Dendritic cell treated with granulocyte-macrophage colony-stimulating factor and Interleukin-4, amounts not matched to agents 40 ng/mL and 50 ng/mL, for 4 days (primary cell): ENCODE measurements around the gene ACP5.
A peak's percentile ranks its signal among the peaks of the same experiment; 100 is the strongest.

Source experiments
- H3K27ac Mint-ChIP-seq: one replicate; pipeline ENCODE4 v1.8.0; 2022; ENCODE audit warnings: mild to moderate bottlenecking, mixed read lengths
- H3K27me3 Mint-ChIP-seq: one replicate; pipeline ENCODE4 v1.8.0; 2022; ENCODE audit warnings: mild to moderate bottlenecking, mixed read lengths
- H3K36me3 Mint-ChIP-seq: one replicate; pipeline ENCODE4 v1.8.0; 2022; ENCODE audit warnings: low read depth, mixed read lengths
- H3K4me1 Mint-ChIP-seq: one replicate; pipeline ENCODE4 v1.8.0; 2022; ENCODE audit warnings: low read depth, mixed read lengths
- H3K4me3 Mint-ChIP-seq: one replicate; pipeline ENCODE4 v1.8.0; 2022; ENCODE audit warnings: mild to moderate bottlenecking, moderate library complexity, mixed read lengths
- H3K9me3 Mint-ChIP-seq: one replicate; pipeline ENCODE4 v1.8.0; 2022; ENCODE audit warnings: mixed read lengths
- intact Hi-C: fragments of 100-400 bp; cut with micrococcal nuclease; formaldehyde crosslinking; loops from one replicate; pipeline ENCODE4 v1.15.0; 2022

Gene ACP5

DNA sequence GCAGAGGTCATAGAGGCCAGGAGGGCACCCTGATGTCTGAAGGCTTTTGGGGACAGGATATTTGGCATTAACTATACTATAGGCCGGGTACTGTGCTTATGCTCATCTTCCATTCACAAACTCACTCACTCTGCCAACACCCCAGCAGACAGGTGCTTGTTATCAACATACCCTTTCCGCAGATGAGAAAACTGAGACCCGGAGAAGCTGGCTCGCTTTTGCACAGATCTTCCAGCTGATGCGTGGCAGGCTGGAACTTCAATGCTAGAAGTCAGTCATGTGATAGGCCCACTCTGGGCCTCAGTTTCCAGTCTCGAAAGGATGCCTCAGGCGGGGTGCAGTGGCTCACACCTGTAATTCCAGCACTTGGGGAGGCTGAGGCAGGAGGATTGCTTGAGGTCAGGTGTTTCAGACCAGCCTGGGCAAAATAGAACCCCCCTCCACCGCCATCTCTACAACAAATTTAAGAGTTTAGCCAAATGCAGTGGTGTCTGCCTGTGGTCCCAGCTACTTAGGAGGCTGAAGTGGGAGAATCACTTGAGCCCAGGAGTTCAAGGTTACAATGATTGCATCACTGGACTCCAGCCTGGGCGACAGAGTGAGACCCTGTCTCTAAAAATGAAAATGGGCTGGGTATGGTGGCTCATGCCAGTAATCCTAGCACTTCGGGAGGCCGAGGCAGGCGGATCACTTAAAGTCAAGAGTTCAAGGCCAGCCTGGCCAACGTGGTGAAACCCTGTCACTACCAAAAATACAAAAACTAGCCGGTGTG lies 29.3 kb downstream of the ACP5 start:
- Mint-ChIP-seq H3K4me3 (no peak overlapping the region), H3K4me1 (no peaks in the 10 kb centered on the region), H3K27me3 (peaks cover 17% of the 10 kb centered on the region), H3K9me3 (no peaks in the 10 kb centered on the region), H3K36me3 (peaks cover 20% of the 10 kb centered on the region), H3K27ac (no peak overlapping the region)
- intact Hi-C loops, result no loop called here

DNA sequence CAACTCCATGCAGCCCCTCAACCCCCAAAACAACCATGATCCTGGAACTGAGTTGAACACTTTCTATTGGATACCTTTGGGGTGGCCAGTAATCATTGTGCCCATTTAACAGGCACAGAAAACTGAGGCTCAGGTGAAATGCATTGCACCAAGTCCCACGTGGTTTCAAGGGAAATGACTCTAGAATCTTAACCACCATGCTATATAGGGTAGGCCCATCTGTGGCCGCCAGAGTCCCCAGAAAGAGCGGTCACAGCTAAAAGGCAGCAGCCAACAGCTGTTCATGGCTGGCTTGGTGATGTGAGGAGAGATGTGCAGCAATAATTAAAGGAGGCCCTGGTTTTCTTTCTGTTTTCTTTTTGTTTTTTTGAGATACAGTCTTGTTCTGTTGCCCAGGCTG lies 36.2 kb downstream of the ACP5 start:
- H3K36me3 Mint-ChIP-seq, result no peaks in the 10 kb centered on the region
- no peaks in the 10 kb centered on the region for H3K4me1 Mint-ChIP-seq
- H3K4me3 Mint-ChIP-seq, result no peak overlapping the region
- peaks cover 52% of the 10 kb centered on the region for H3K27me3 Mint-ChIP-seq
- intact Hi-C loops, result no loop called here
- no peak overlapping the region for H3K27ac Mint-ChIP-seq
- no peaks in the 10 kb centered on the region for H3K9me3 Mint-ChIP-seq

DNA sequence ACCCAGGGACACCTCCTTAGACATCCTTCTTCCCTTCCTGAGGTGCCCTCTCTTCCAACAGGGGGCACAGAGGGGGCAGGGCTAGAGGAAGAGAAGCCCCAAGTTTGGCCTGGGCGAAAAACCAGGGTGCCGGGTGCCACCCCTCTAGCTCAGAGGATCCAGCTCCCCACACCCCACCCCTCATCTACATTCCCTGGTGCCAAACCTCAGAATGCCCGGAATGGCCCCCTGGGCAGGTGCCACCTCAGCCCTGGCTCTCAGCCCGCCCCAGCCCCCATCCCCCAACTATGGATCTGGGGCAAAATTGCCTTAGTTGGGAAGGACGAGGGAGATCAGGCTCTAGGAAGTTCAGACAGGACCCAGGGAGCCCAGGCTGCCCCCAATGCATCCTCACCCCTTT lies 36.8 kb downstream of the ACP5 start:
- H3K27ac Mint-ChIP-seq, result no peak overlapping the region
- no peaks in the 10 kb centered on the region for H3K9me3 Mint-ChIP-seq
- intact Hi-C loops, result no loop called here
- H3K4me1 Mint-ChIP-seq, result peaks cover 2% of the 10 kb centered on the region
- no peaks in the 10 kb centered on the region for H3K36me3 Mint-ChIP-seq
- H3K4me3 Mint-ChIP-seq, result no peak overlapping the region
- H3K27me3 Mint-ChIP-seq, result peaks cover 50% of the 10 kb centered on the region

- H3K9me3 Mint-ChIP-seq, result peaks cover 3% of the 10 kb centered on the region
- peaks cover 9% of the 10 kb centered on the region for H3K4me1 Mint-ChIP-seq
- peaks cover 43% of the 10 kb centered on the region for H3K27me3 Mint-ChIP-seq
- no peak overlapping the region for H3K4me3 Mint-ChIP-seq
- intact Hi-C loops, result loop anchor here (2.0 kb wide), 1 partner anchor 47 kb away; no protein-coding TSS in a partner anchor
- H3K36me3 Mint-ChIP-seq, result no peaks in the 10 kb centered on the region
- H3K27ac Mint-ChIP-seq, result no peak overlapping the region
These were observed 37.7 kb downstream of the ACP5 start for GRCh38 chr19:11539495-11540365.

GRCh38 chr19:11538232-11539036 lies 39.0 kb downstream of the ACP5 start, which contains the start of gene CNN1:
TSS of gene CNN1 (plus strand) at chr19:11538851. CDS start at chr19:11538928, 77 bp downstream.
- H3K4me3 Mint-ChIP-seq, result no peak within 1 kb of the TSS
- H3K9me3 Mint-ChIP-seq, result peaks cover 10% of the 10 kb centered on the region
- peaks cover 18% of the 10 kb centered on the region for H3K4me1 Mint-ChIP-seq
- intact Hi-C loops, result loop anchor here (2.0 kb wide), 1 partner anchor 48 kb away; no protein-coding TSS in a partner anchor
- H3K36me3 Mint-ChIP-seq, result no peaks in the 10 kb centered on the region
- peaks cover 38% of the 10 kb centered on the region for H3K27me3 Mint-ChIP-seq
- H3K27ac Mint-ChIP-seq, result no peak within 1 kb of the TSS

GRCh38 chr19:11535792-11536595 lies 41.5 kb downstream of the ACP5 start:
- peak overlapping the region; percentile 17 for H3K4me3 Mint-ChIP-seq
- H3K36me3 Mint-ChIP-seq, result no peaks in the 10 kb centered on the region
- H3K27me3 Mint-ChIP-seq, result peaks cover 31% of the 10 kb centered on the region
- H3K4me1 Mint-ChIP-seq, result peaks cover 18% of the 10 kb centered on the region
- intact Hi-C loops, result no loop called here
- peak overlapping the region; percentile 64 for H3K27ac Mint-ChIP-seq
- peaks cover 10% of the 10 kb centered on the region for H3K9me3 Mint-ChIP-seq

GRCh38 chr19:11534948-11535347 lies 42.5 kb downstream of the ACP5 start:
- Mint-ChIP-seq H3K4me3 (no peak overlapping the region), H3K9me3 (peaks cover 10% of the 10 kb centered on the region), H3K4me1 (peaks cover 18% of the 10 kb centered on the region), H3K27ac (peak overlapping the region; percentile 64), H3K36me3 (no peaks in the 10 kb centered on the region), H3K27me3 (peaks cover 23% of the 10 kb centered on the region)
- intact Hi-C loops, result no loop called here

- no peaks in the 10 kb centered on the region for H3K36me3 Mint-ChIP-seq
- peaks cover 18% of the 10 kb centered on the region for H3K4me1 Mint-ChIP-seq
- peaks cover 10% of the 10 kb centered on the region for H3K9me3 Mint-ChIP-seq
- H3K27ac Mint-ChIP-seq, result peak overlapping the region; percentile 60
- peaks cover 21% of the 10 kb centered on the region for H3K27me3 Mint-ChIP-seq
- intact Hi-C loops, result no loop called here
- H3K4me3 Mint-ChIP-seq, result no peak overlapping the region
These were observed 42.9 kb downstream of the ACP5 start for GRCh38 chr19:11534538-11534937.

DNA sequence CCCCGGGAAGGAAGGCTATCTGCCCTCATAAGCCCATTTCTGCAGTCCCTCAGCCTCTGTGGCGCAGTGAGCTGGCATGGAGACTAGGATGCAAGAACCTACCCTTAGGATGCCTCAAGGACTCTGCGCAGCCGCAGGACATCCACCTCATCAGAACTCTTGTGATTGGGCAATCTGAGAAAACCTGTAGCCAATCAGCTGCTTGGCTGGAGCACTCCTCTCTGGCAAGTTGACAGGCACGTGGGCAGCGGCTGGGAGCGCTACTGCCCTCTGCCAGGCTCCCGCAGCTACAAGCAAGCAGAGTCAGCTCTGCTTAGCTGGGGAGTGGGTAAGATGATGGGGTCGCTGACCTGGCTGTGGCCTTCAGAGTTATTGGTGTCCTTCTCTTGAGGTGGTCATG lies 47.0 kb downstream of the ACP5 start:
- H3K4me1 Mint-ChIP-seq, result peaks cover 30% of the 10 kb centered on the region
- H3K27me3 Mint-ChIP-seq, result no peaks in the 10 kb centered on the region
- H3K9me3 Mint-ChIP-seq, result peaks cover 10% of the 10 kb centered on the region
- no peak overlapping the region for H3K27ac Mint-ChIP-seq
- H3K36me3 Mint-ChIP-seq, result peaks cover 18% of the 10 kb centered on the region
- no peak overlapping the region for H3K4me3 Mint-ChIP-seq
- intact Hi-C loops, result no loop called here

- peaks cover 16% of the 10 kb centered on the region for H3K4me1 Mint-ChIP-seq
- peak within 1 kb of the TSS; percentile 96 for H3K27ac Mint-ChIP-seq
- H3K4me3 Mint-ChIP-seq, result peak within 1 kb of the TSS; percentile 97
- no peaks in the 10 kb centered on the region for H3K27me3 Mint-ChIP-seq
- intact Hi-C loops, result loop anchor here (1.0 to 2.0 kb wide), 2 partner anchors 24 to 46 kb away; partner anchors contain the start of gene ZNF653
- H3K9me3 Mint-ChIP-seq, result no peaks in the 10 kb centered on the region
- H3K36me3 Mint-ChIP-seq, result peaks cover 30% of the 10 kb centered on the region
These were observed 48.7 kb downstream of the ACP5 start, which contains the start of gene ECSIT for GRCh38 chr19:11528551-11529341. TSS of gene ECSIT (minus strand) at chr19:11529134. CDS start at chr19:11519170, 9,964 bp downstream.
